Measurements from ENCODE around the gene PHACTR3.

PHACTR3 gene

DNA sequence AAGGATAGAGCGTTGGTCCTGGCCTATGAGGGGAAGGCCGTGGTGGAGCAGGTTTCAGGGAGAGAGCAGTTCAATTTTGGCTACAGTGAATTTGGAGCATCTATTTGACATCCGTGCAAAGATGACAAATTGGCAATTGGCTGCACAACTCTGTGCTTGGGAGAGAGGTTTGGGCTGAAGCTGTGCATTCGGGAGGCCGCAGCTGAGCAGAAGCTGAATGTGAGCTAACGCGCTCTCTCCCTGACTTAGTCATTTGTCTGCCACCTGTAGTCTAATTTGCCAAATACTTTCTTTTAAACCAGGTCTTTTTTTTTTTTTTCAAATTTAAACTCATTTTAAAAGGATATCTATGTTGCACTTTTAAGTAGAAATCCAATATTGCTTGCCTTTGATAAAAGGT lies 78.8 kb downstream of the PHACTR3 start:
- no peak for FAIRE-seq
- DNase-seq (ENCODE audit: extremely low spot score, insufficient read length, low read depth), result no peak

DNA sequence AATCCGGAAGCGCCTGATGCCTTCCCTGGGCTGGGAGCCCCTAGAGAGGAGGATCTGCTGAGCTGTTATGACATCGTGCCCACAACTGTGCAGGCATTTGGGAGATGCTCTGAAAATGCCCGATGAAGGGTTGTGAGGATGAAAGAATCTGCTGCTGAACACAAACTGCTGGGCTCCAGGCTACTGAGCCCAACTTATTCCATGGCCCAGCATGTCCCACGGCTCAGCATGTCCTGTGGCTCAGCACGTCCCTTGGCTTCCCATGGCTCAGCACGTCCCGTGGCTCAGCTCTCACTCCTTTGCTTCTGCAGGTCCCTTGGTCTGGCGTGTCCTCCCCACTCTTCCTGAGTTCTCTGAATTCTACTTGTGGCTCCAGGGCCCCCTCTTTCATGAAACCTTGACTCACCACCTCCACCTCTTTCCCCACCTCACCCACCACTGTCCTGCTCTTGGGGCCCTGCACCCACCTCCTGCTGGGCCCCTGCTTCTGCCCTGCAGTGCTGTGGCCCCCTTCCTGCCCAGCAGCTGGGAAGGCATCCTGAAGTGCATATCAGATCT lies 80.4 kb downstream of the PHACTR3 start:
- FAIRE-seq (no peak), DNase-seq (ENCODE audit: extremely low spot score, insufficient read length, low read depth) (no peak)

DNA sequence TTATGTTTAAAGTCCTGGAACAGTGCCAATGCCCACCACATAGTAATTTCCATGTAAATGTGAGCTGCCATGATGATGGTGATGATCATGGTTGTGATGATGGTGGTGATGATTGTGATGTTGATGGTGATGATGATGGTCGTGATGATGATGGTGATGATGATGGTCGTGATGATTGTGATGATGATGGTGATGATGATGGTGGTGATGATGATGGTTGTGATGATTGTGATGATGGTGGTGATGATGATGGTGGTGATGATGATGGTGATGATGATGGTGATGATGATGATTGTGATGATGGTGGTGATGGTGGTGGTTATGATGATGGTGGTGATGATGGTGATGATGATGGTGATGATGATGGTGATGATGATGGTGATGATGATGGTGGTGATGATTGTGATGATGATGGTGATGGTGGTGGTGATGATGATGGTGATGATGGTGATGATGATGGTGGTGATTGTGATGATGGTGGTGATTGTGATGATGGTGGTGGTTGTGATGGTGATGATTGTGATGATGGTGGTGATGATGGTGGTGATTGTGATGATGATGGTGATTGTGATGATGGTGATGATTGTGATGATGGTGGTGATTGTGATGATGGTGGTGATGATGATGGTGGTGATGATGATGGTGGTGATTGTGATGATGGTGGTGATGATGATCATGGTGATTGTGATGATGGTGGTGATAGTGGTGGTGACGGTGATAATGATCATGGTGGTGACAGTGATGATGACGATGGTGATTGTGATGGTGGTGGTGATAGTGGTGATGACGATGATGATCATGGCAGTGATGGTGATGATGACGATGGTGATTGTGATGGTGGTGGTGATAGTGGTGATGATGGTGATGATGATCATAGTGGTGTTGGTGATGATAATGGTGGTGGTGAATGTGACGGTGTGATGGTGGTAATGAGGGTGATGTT lies 82.3 kb downstream of the PHACTR3 start:
- DNase-seq (ENCODE audit: extremely low spot score, insufficient read length, low read depth) (no peak), FAIRE-seq (no peak)

- FAIRE-seq (no peak), DNase-seq (ENCODE audit: extremely low spot score, insufficient read length, low read depth) (no peak)
Measured at GRCh38 chr20:59688356-59688755, 84.0 kb downstream of the PHACTR3 start.

- FAIRE-seq, result no peak
- DNase-seq (ENCODE audit: extremely low spot score, insufficient read length, low read depth), result no peak
Measured at GRCh38 chr20:59688999-59689398, 84.7 kb downstream of the PHACTR3 start.

DNA sequence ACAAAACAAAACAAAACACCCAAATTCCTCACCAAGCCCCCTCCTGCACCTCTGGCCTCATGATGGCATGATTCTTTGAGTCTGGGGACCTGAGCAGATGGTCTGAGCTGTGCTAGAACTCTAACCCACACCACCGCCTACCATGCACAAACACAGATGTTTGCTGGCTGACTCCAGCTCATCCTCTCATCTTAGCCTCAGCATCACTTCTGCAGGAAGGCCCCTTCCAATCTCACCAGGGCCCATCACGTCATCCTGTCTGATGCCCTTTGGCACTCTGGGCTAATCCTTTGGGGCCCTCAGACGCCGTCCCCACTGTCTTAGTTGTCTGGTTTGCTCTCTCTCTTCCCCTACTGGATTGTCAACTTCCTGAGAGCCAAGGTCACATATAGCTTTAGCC lies 85.8 kb downstream of the PHACTR3 start:
- FAIRE-seq, result no peak
- no peak for DNase-seq (ENCODE audit: extremely low spot score, insufficient read length, low read depth)

DNA sequence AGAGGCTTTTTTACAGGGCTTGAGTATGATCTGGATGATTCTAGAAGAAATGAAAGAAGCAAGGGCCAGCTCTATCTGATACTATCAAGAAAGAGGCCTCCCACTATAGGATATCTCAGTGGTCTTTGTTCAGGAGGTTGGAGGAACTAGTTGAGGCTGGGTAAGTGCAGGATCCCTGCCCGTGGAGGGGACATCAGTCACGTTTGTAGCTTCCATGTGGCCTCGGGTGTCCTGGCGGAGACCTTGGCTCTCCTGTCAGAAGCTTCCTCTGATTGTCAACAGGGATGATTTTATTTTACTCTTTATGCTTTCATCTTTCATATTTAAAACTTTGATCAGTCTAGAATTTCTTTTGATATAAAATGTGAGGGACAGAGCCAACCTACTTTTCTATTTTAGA lies 86.6 kb downstream of the PHACTR3 start:
- no peak for DNase-seq (ENCODE audit: extremely low spot score, insufficient read length, low read depth)
- no peak for FAIRE-seq

DNA sequence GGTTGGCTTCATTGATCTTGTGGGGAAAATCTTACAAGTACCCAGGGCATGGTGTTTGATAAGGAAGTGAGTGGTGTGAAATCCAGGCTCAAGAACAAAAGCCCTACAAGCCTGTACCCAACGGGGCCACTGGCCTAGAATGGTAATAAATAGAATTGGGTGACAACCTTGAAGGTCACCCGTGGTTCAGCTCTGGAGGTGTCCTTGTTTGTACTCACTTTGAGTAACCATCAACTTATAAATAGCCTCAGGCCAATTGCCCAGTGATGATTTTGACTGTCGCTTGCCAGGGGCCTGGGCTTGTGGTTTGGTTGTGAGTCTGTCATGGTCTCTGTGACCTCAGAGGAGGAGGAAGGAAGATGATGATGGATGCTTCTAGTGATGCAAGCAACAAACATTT lies 87.8 kb downstream of the PHACTR3 start:
- DNase-seq (ENCODE audit: extremely low spot score, insufficient read length, low read depth), result no peak
- no peak for FAIRE-seq

DNA sequence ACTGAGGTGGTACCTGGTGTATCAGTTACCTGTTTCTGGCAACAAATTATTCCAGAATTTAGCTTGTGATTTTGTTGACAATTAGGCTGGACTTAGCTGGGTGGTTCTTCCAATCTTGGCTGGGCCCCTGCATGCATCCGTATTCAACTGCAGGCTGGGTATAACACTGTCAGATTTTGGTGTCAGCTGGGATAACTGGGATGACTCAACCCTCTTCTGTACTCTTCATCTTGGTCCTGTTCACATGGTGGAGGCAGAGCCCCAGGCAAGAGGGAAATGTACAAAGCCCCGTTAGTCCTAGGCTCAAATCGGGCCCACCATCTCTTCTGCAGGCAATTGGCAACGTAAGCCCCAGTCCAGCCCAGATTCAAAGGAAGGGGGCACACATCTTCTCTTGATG lies 89.2 kb downstream of the PHACTR3 start:
- FAIRE-seq, result no peak
- no peak for DNase-seq (ENCODE audit: extremely low spot score, insufficient read length, low read depth)

- DNase-seq (ENCODE audit: extremely low spot score, insufficient read length, low read depth) (no peak), FAIRE-seq (no peak)
Measured at GRCh38 chr20:59696476-59696875, 92.1 kb downstream of the PHACTR3 start.

GRCh38 chr20:59697068-59697467 lies 92.7 kb downstream of the PHACTR3 start:
- FAIRE-seq (no peak), DNase-seq (ENCODE audit: extremely low spot score, insufficient read length, low read depth) (no peak)

DNA sequence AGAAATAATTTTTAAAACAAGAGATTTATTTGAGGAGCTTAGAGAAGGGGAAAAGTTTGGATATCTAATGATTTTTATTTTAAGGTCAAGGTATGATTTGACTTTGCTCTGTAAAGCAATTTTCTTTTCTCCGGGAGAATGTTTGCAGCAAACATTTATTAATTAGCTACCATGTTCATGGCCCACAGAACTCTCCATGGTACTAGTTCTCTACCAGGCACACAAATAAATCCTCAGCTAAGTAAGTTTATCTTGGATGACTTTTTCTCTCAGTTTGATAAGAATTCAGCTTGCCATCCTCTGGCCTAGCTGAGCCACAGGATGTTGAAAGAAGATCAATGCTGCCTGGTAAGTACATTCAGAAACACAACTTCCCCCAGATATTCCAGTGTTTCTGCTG lies 94.3 kb downstream of the PHACTR3 start:
- no peak for FAIRE-seq

DNA sequence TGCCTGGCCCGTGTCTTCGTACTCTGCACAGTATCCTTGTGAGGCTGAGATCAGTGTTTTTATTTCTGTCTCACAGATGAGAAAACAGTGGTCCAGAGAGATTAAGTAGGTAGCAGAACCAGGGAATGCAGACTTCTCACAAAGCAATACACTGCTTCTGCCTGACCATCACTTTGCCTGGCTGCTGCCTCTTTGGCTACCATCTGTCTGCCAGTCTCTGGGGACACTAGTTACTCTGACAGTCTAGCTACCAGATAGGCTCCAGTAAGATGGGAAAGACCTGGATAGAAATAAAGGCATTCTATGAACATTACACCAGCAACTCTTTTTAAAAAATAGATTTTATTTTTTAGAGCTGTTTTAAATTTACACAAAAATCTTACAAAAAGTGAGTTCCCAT lies 96.9 kb downstream of the PHACTR3 start:
- FAIRE-seq, result no peak

More for the DNA sequence above, 94.3 kb downstream of the PHACTR3 start:
- no peak for DNase-seq (ENCODE audit: extremely low spot score, insufficient read length, low read depth)

DNA sequence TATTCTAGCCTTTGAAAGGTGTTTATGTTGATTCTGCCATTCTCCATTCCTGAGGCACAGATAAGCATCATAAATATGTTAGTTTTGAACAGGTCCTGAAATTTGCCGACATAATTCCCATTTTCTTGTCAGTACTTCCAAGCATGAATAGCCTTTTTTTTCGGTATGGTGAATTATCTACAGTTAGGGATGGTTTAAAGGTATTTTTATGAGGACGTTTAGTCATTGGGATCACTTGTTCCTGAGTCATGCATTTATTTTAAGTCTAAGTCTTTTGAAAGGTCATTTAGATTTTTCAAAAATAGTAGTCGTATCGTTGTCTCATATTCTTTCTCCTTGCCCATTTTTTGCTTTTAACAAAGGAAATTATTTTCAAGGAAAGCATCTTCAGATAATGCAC lies 98.7 kb downstream of the PHACTR3 start:
- DNase-seq (ENCODE audit: extremely low spot score, insufficient read length, low read depth) (no peak), FAIRE-seq (no peak)

More for the DNA sequence above, 96.9 kb downstream of the PHACTR3 start:
- DNase-seq (ENCODE audit: extremely low spot score, insufficient read length, low read depth), result no peak

DNA sequence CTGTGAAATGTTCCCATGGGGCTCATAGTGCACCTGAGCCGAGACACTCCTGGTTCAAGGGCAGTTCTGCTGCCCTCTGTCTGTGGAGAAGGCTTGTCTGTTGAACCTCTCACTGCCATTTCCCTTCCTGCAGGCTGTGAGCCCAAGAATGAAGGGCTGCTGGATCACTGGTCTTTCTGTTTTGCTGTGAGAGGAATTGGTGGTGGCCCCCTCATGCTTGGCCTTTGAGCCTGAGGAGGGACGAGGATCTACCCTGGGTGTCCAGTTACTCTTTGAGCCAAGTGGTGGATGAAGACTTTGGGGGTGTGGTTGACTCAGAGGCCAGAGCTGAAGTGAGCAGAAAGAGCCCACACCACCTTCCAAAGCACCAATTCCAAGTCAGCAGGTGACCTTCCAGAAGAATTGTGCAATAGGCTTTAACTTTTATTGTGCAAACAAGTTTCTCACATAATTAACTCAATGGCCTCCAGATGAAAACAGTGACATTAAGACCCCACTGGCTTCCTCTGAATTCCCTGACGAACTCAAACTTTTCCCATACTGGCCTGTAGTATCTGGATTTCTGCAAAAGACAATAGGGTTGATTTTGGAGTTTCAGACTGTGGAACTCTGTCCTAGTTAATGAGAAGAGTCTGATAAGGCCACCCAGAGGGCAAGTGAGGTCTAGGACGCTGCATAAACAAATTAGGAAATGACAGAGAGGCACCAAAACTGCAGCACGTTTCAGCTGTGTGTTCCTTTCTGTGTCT lies 101.5 kb downstream of the PHACTR3 start:
- DNase-seq (ENCODE audit: extremely low spot score, insufficient read length, low read depth), result no peak
- FAIRE-seq, result no peak

GRCh38 chr20:59706400-59706693 lies 102.0 kb downstream of the PHACTR3 start:
- no peak for FAIRE-seq

DNA sequence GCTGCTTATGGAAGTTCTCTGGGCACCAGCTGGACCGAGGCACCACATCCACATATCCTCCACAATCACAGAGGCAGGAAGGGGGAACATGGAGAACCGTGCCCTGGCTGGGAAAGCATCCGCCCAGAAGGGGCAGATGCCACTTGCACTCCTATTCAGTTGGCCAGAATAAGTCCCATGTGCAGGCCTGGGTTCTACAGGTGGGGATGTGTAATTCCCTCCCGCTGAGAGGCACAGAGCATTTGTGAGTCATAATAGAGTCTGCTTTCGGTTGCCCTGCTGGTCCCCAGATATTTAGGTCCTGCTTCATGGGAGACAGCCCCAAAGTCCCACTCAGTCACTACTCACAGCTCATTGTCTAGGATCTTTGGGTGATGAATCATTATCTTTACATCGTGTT lies 104.0 kb downstream of the PHACTR3 start:
- no peak for DNase-seq (ENCODE audit: extremely low spot score, insufficient read length, low read depth)
- FAIRE-seq, result no peak

More at GRCh38 chr20:59706400-59706693, 102.0 kb downstream of the PHACTR3 start:
- no peak for DNase-seq (ENCODE audit: extremely low spot score, insufficient read length, low read depth)

GRCh38 chr20:59709636-59710035 lies 105.3 kb downstream of the PHACTR3 start:
- FAIRE-seq (no peak), DNase-seq (ENCODE audit: extremely low spot score, insufficient read length, low read depth) (no peak)

DNA sequence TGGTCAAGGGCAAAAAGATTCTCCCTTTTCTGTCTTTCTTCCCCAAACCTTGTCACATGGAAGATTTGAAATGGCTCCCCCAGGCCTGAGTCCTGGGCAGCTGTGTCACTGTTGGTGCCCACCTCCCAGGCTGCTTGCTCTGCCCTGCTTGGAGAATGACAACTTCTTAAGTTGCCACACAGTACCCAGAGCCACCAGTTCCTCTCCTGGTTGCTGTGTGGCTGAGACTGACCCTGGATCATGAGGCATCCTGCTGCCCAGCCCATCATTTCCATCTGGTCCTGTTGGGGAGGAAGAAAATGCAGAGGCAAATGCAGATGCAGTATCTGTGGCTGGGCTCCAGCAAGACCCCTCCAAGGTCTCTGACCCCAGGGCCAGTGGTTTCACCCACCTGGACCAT lies 113.7 kb downstream of the PHACTR3 start:
- FAIRE-seq, result no peak

DNA sequence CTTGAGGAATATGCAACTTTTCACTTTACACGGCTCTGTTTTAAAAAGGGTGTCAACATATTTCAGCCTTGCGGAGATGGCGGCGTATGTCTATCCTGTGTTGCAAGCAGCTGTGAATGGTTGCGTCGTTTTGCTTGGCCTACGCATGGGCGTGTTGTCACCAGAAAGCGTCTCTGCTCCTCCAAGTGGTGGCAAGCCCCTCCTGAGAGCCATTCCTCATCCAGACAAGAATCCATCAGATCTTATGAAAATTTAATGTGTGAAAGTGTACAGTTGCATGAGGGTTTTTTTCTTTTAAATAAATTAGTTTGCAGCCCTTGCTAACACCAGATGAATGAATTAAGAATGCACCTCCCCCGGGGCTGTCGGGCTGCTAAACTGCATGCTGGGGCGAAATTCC lies 114.4 kb downstream of the PHACTR3 start:
- no peak for FAIRE-seq
- no peak for DNase-seq (ENCODE audit: extremely low spot score, insufficient read length, low read depth)

More for the DNA sequence above, 113.7 kb downstream of the PHACTR3 start:
- DNase-seq (ENCODE audit: extremely low spot score, insufficient read length, low read depth), result no peak

GRCh38 chr20:59720013-59720412 lies 115.7 kb downstream of the PHACTR3 start:
- no peak for DNase-seq (ENCODE audit: extremely low spot score, insufficient read length, low read depth)
- no peak for FAIRE-seq
